GM19099 (cell line): ENCODE data around the gene UVRAG.

Source experiments
- POLR2A ChIP-seq: IDR thresholded peaks from 3 replicates; pipeline ENCODE4 v1.6.1; 2011; ENCODE audit warnings: low read depth; ENCODE audit not compliant: insufficient read length; ENCODE audit errors: extremely low read depth

UVRAG gene

DNA sequence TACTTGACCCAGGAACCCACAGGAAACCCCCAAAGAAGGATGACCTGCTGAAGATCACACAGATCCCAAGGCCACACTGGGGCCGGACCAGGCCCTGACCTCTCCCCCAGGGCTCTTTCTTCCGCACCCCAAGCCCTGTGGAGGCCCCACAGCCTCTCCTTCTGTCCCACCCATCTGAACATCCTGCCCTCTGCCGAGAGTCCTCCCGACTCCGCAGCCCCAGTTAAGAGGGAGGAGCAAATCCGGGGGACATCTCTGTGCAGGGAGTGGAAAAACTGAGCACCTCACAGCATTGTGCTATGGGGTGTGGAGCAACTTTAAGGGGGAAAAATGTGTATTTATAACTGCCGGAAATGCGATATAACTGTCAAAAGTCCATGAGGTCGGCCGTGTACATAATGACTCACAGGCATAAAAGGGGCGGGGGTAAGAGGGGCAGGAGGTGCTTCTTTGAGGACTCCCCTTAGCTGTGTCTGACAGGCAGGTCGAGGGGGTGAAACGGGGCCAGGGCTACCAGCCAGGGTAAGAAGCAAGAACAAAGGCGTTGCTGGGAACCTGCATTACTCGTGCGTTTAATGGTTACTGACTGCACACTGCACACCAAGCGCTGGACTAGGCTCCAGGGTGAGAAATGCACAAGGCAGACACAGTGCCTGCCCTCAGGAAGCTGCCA is 334.1 kb downstream of the UVRAG start:
- no peak for TF ChIP-seq POLR2A

DNA sequence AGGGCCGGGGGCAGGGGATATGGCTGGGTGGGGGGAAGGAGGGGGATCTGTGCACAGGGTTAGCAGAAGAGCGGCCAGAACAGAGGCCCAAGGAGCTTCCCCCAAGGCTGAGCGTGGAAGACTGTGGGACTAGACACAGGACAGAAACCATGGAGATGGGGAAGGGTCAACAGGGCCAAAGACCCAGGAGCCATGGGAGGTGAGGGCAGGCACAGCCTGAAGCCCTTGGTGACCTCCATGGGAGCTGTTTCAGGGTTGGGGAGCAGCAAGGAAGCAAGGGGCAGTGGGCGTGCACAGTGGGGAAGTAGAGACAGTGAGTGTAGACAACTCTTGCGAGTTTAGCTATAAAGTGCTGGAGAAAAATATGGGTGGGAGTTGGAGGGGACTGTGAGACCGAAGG is 334.7 kb downstream of the UVRAG start:
- TF ChIP-seq POLR2A, result no peak

DNA sequence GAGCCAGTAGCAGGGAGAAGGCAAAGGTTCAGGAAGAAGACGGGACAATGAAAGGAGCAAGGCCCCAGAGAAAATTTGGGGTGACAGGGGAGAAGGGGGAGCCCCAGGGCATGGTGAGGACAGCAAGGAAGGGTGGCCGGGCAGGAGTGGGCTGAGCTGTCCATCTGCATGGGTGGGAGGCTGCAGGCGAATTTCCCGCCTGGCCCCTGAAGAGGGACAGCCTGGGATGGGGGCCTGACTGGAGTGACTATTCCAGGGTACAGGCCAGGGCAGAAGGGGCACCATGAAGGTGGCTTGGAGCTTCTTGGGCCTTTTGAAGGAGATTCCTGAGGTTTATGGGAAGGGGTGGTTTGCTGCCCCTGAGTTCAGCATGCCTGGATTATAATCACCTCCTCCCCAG is 335.1 kb downstream of the UVRAG start:
- no peak for TF ChIP-seq POLR2A

- no peak for TF ChIP-seq POLR2A
Measured at GRCh38 chr11:76151556-76152085, 336.6 kb downstream of the UVRAG start.

DNA sequence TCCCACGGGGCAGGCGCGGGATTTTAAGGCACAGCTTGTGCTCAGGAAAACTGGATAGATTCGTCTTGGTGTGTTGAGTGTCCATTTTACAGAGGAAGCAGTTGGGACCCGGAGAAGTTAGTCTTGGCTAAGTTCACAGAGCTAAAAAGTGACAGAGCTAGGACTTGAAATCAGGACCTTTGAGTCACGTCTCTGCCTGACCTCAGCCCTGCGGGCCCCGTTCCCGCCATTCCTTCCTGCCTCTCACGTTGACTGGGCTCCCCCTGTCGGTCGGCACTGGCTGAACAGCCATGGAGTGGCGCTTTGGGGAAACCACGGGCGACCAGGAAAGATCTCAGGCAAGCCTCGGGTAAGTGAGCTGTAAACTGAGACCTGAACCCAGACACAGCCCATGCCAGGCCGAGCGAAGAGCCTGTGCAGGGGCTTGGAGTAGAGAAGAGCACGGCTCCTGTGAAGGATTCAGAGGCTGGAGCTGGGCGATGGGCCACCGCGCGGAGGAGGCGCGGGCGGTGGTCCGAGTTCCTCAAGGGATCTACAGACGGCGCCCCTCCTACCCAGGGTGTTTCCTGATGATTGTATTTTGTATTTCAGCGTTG is 337.2 kb downstream of the UVRAG start:
- no peak for TF ChIP-seq POLR2A

- peak; percentile 19 for TF ChIP-seq POLR2A
Measured at GRCh38 chr11:76152741-76153570, 337.9 kb downstream of the UVRAG start.

DNA sequence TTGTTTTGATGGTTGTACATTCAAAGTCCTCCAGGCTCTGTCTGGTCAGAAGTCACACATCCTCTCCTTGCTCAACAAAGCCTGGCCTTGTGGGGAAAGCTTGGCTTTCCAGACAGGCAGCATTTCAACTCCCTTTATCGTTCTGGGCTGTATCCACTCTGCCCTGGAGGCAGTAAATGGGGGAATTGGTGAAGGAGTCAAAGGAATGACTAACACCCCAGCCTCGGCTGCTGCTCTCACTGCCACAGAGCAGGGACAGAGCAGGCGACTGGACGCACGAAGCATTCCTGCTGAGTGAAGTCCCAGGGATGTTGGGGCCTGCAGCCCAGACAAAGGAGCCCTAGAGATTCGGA is 338.5 kb downstream of the UVRAG start:
- TF ChIP-seq POLR2A, result no peak

- no peak for TF ChIP-seq POLR2A
Measured at GRCh38 chr11:76155500-76156227, 340.7 kb downstream of the UVRAG start.

GRCh38 chr11:76156971-76157427 is 342.0 kb downstream of the UVRAG start:
- TF ChIP-seq POLR2A, result no peak

- TF ChIP-seq POLR2A, result no peak
Measured at GRCh38 chr11:76157891-76158290, 342.9 kb downstream of the UVRAG start.

DNA sequence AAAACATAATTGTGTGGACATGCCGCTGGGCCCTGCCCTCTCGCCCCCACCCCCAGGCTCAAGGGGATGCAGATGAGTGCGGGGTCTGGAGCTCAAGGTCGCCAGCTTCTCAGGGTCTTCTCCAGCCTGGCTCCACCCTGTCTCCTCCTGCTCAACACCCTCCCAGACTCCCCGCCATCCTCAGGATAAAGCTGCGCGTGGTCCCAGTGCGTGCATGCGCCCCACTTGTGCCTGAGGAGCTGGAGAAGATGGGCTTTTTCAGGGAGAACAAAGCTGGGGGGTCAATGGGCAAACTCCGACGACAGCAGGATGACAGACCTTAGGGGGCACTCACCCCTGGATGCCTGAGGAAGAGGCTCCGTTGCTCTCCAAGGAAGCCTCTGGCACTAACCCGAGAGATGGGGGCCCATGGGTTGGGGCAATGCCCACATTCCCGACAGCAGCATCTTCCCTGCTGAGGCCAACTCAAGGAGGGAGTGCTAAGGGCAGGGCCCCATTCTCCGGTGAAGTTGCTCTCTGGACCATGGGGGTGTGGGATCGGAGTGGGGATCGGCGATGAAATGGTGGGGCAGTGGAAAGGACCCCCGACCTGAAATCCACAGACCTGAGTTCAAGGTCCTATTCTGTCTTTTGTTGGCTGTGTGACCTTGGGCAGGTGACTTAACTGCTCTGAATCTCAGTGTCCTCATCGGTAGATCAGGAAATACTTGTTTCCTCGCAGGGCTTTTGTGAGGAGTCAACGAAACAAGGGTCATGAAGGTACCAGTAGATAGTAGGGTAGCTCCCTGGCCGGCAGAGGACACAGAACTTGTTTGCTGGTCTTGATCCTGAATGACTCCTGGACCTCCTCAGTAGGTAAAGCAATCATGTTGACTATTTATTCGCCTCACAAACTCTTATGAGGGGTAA is 343.6 kb downstream of the UVRAG start:
- no peak for TF ChIP-seq POLR2A

- TF ChIP-seq POLR2A, result no peak
Measured at GRCh38 chr11:76159303-76159937, 344.4 kb downstream of the UVRAG start.

DNA sequence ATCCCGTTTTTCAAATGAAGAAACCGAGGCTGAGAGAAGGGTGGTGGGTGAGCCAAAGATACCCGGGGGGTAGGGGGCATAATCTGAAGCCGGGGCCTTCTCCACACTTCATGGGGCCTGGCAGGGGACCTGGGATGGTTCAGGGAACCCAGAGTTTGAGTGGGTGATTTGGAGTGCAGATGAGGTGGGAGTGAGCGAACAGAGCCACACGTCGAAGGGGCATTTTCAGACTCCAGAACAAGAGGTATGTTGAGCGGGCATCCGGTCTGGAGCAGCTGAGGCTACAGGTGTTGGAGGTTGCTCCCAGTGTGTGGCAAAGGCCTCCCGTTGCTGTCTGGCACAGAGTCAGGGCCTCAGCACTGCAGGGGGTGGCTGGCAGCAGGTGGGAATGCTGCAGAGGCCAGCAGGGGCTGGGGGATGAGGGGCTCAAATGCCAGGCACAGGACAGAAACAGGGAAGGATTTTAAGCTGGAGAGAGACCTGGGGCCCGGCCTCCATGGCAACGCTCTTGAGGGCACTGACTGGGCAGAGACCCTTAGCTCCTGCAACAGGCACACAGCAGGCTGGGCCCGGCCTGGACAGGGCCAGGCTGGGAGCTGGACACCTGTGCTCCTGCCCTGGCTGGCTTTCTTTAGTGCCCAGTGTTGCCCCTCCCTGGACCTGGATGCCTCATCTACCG is 345.1 kb downstream of the UVRAG start:
- no peak for TF ChIP-seq POLR2A
